ENCODE data around the gene ZNF341. TPM values are rescaled to one million over a fixed set of nuclear protein-coding genes. Genes with fewer than 3 reads are reported as not detected.
A peak's percentile ranks its signal among the peaks of the same experiment; 100 is the strongest.

ZNF341 gene
- total and polyA plus RNA-seq, 2 donors (not counting 1 experiment from before 2014, with no cell fraction given): 9.1 to 10.9 TPM

DNA sequence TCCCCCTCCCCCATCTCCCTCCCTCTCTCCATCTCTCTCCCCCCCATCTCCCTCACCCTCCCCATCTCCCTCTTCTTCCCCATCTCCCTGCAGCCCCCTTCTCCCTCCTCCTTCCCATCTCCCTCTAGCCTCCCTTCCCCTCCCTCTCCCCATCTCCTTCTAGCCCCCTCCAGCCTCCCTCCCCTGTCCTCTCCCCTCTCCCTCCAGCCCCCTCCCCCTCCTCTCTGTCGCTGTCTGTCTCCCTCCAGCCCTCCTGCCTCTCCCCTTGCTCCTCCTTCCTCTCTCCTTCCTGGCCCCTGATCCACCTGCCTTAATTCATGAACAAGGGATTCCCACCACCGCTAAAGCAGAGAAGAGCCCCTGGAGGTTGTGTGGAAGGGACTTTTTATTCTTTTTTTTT lies 52.4 kb downstream of the ZNF341 start:
- Histone ChIP-seq H3K27me3 (replicated peaks in 1 of 4; ENCODE audit: control extremely low read depth in 1 of 4, control insufficient read depth in 3 of 4, insufficient read depth in 4 of 4, low read length in 3 of 4) (no peaks in the 10 kb centered on the region), H3K4me2 (replicated peaks; ENCODE audit: low read depth, low read length, poor library complexity, severe bottlenecking) (peak overlapping the region; percentile 21), H3K9ac (ENCODE audit: low read length) (no peak overlapping the region), H3K79me2 (ENCODE audit: control insufficient read depth, insufficient read depth, low read length) (no peaks in the 10 kb centered on the region), H3K4me3 (ENCODE audit: control extremely low read depth in 1 of 5, extremely low read depth in 1 of 5, insufficient read depth in 1 of 5, low read depth in 2 of 5, low read length in 4 of 5) (no peak overlapping the region), H4K20me1 (ENCODE audit: control insufficient read depth, insufficient read depth, low read length, poor library complexity, severe bottlenecking) (no peaks in the 10 kb centered on the region), H3K27ac (ENCODE audit: low read length in 2 of 2) (no peak overlapping the region), H3K4me1 (ENCODE audit: control insufficient read depth in 2 of 2, insufficient read depth in 2 of 2, low read length in 2 of 2) (peaks cover 74 to 84% of the 10 kb centered on the region in 2 donors), H3K9me3 (ENCODE audit: control extremely low read depth in 1 of 3, control insufficient read depth in 2 of 3, insufficient read depth in 1 of 3, low read length in 2 of 3) (peaks cover 0 to 14% (median 0%) of the 10 kb centered on the region in 3 donors), H2AFZ (ENCODE audit: insufficient read depth, low read depth, low read length, poor library complexity, severe bottlenecking) (no peak overlapping the region), H3K36me3 (replicated peaks in 1 of 2; ENCODE audit: control extremely low read depth in 1 of 2, control insufficient read depth in 1 of 2, extremely low read depth in 1 of 2, insufficient read depth in 2 of 2, low read length in 1 of 2) (peaks cover 0 to 5% of the 10 kb centered on the region in 2 experiments)
- H3K27ac Mint-ChIP-seq: peak overlapping the region; percentile 29
- H3K27me3 Mint-ChIP-seq: no peaks in the 10 kb centered on the region
- ChIA-PET POLR2A (interaction anchor here (0.7 kb wide), 1 partner anchor 56 kb away, joined by 6 read pairs; no protein-coding TSS in a partner anchor), CTCF (no interaction called here)
- no peaks in the 10 kb centered on the region for H3K9me3 Mint-ChIP-seq (ENCODE audit: insufficient read depth)
- WGBS (ENCODE audit: insufficient coverage): no CpG with 5 or more reads among the region's 2 CpGs
- no peak for TF ChIP-seq EZH2 (IDR thresholded peaks at IDR 0.05; ENCODE audit: borderline replicate concordance, insufficient read depth, low read depth, low read length, poor library complexity, severe bottlenecking)
- no peak for TF ChIP-seq CTCF (IDR thresholded peaks at IDR 0.05)
- H3K4me1 Mint-ChIP-seq: peaks cover 71% of the 10 kb centered on the region
- no peak for ATAC-seq (ENCODE audit: low read depth)
- intact Hi-C loops (cut with micrococcal nuclease): no loop called here
- no peak overlapping the region for H3K4me3 Mint-ChIP-seq
- DNase-seq: no peak

DNA sequence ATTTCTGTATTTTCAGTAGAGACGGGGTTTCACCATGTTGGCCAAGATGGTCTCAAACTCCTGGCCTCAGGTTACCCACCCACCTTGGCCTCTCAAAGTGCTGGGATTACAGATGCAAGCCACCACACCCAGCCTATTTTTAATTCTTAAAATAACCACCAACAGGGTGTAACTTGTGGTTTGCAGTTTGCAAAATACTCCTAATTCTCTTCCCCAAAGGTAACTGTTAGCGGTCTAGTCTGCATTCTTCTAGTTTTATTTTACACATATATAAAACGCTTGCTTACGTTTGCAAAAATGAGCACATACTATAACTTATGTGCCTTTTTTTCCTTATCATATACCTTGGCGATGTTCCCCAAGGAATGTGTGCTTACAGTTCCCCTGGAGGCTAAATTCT lies 53.7 kb downstream of the ZNF341 start:
- H3K27me3 Mint-ChIP-seq: no peaks in the 10 kb centered on the region
- DNase-seq (no peak), ATAC-seq (ENCODE audit: low read depth) (peak; percentile 18)
- peaks cover 62% of the 10 kb centered on the region for H3K4me1 Mint-ChIP-seq
- H3K4me3 Mint-ChIP-seq: peak overlapping the region; percentile 56
- Histone ChIP-seq H3K36me3 (replicated peaks in 1 of 2; ENCODE audit: control extremely low read depth in 1 of 2, control insufficient read depth in 1 of 2, extremely low read depth in 1 of 2, insufficient read depth in 2 of 2, low read length in 1 of 2) (peaks cover 0 to 8% of the 10 kb centered on the region in 2 experiments), H3K4me2 (replicated peaks; ENCODE audit: low read depth, low read length, poor library complexity, severe bottlenecking) (peak overlapping the region; percentile 72), H3K27ac (ENCODE audit: low read length in 2 of 2) (peak overlapping the region; percentile 38 to 60), H4K20me1 (ENCODE audit: control insufficient read depth, insufficient read depth, low read length, poor library complexity, severe bottlenecking) (no peaks in the 10 kb centered on the region), H3K4me1 (ENCODE audit: control insufficient read depth in 2 of 2, insufficient read depth in 2 of 2, low read length in 2 of 2) (peaks cover 61 to 71% of the 10 kb centered on the region in 2 donors), H3K27me3 (replicated peaks in 1 of 4; ENCODE audit: control extremely low read depth in 1 of 4, control insufficient read depth in 3 of 4, insufficient read depth in 4 of 4, low read length in 3 of 4) (no peaks in the 10 kb centered on the region), H3K79me2 (ENCODE audit: control insufficient read depth, insufficient read depth, low read length) (no peaks in the 10 kb centered on the region), H3K4me3 (ENCODE audit: control extremely low read depth in 1 of 5, extremely low read depth in 1 of 5, insufficient read depth in 1 of 5, low read depth in 2 of 5, low read length in 4 of 5) (peak overlapping the region in 2 of 5 experiments; percentile 30 to 59), H2AFZ (ENCODE audit: insufficient read depth, low read depth, low read length, poor library complexity, severe bottlenecking) (no peak overlapping the region), H3K9me3 (ENCODE audit: control extremely low read depth in 1 of 3, control insufficient read depth in 2 of 3, insufficient read depth in 1 of 3, low read length in 2 of 3) (peaks cover 0 to 1% (median 0%) of the 10 kb centered on the region in 3 donors), H3K9ac (ENCODE audit: low read length) (peak overlapping the region; percentile 32)
- POLR2A ChIA-PET: interaction anchor here (0.6 kb wide), 1 partner anchor 621 kb away, joined by 5 read pairs; no protein-coding TSS in a partner anchor
- WGBS (ENCODE audit: insufficient coverage): 60% methylated on average over 5 of the region's 5 CpGs
- H3K27ac Mint-ChIP-seq: peak overlapping the region; percentile 61
- TF ChIP-seq CTCF (IDR thresholded peaks at IDR 0.05): no peak
- TF ChIP-seq EZH2 (IDR thresholded peaks at IDR 0.05; ENCODE audit: borderline replicate concordance, insufficient read depth, low read depth, low read length, poor library complexity, severe bottlenecking): no peak
- intact Hi-C loops (cut with micrococcal nuclease): no loop called here
- CTCF ChIA-PET: no interaction called here
- no peaks in the 10 kb centered on the region for H3K9me3 Mint-ChIP-seq (ENCODE audit: insufficient read depth)
